Jurkat, Clone E6-1 (cell line): Measurements from ENCODE around the gene TMEM120A.

Experiments used
- DNase-seq: peaks from one replicate; pipeline ENCODE4 v3.0.0-alpha.2; 2011; ENCODE audit warnings: low read depth, low spot score
- H3K4me3 ChIP-seq: 2 replicates; pipeline ENCODE4 v1.5.1; 2011; ENCODE audit warnings: mild to moderate bottlenecking, low read length, control low read depth, moderate library complexity

The TMEM120A gene

GRCh38 chr7:75937958-75938786, 56.2 kb downstream of the TMEM120A start:
- DNase-seq: no peak
- H3K4me3 ChIP-seq: no peak overlapping the region
